CD14-positive monocyte (primary cell): ENCODE measurements around the gene FAM241B. TPM values are rescaled to one million over a fixed set of nuclear protein-coding genes. Genes with fewer than 3 reads are reported as not detected.

Experiments used
- DNase-seq, 3 donors: peaks; one replicate each; pipeline ENCODE4 v3.0.0-alpha.2; 2011 to 2022
- H2AFZ ChIP-seq: 2 replicates; pipeline ENCODE4 v1.6.0; 2012; ENCODE audit warnings: mild to moderate bottlenecking, low read depth, low read length, inconsistent platforms; ENCODE audit not compliant: insufficient read depth, poor library complexity, severe bottlenecking
- H3K27ac ChIP-seq, 2 donors: 1 replicate in 1 of 2; 2 replicates in 1 of 2; pipeline ENCODE4 v1.5.1; 2012 to 2013; ENCODE audit warnings: low read length in 2 of 2, control low read depth in 1 of 2, inconsistent platforms in 1 of 2, low read depth in 1 of 2, mild to moderate bottlenecking in 1 of 2
- H3K27me3 ChIP-seq, 2 donors: one replicate each; pipeline versions ENCODE4 v1.6.0 to v1.6.1; 2011 to 2013; ENCODE audit warnings: low read length in 2 of 2; ENCODE audit not compliant: control insufficient read depth in 2 of 2, insufficient read depth in 2 of 2
- H3K36me3 ChIP-seq, 2 donors: replicated peaks in 1 of 2; 1 replicate in 1 of 2; 2 replicates in 1 of 2; pipeline versions ENCODE4 v1.5.1 to v1.6.1; 2012 to 2013; ENCODE audit warnings: low read length in 2 of 2, control low read depth in 1 of 2, inconsistent platforms in 1 of 2, mild to moderate bottlenecking in 1 of 2; ENCODE audit not compliant: insufficient read depth in 2 of 2, control insufficient read depth in 1 of 2
- H3K4me1 ChIP-seq, 2 donors: 1 replicate in 1 of 2; 2 replicates in 1 of 2; pipeline versions ENCODE4 v1.5.1 to v1.6.1; 2012 to 2013; ENCODE audit warnings: low read length in 2 of 2, control low read depth in 1 of 2, inconsistent platforms in 1 of 2, mild to moderate bottlenecking in 1 of 2, moderate library complexity in 1 of 2; ENCODE audit not compliant: insufficient read depth in 2 of 2, control insufficient read depth in 1 of 2
- H3K4me2 ChIP-seq: replicated peaks from 2 replicates; pipeline ENCODE3; 2012; ENCODE audit warnings: low read length, moderate library complexity, mild to moderate bottlenecking; ENCODE audit not compliant: poor library complexity, severe bottlenecking; ENCODE audit errors: extremely low read depth
- H3K4me3 ChIP-seq, 3 experiments: fragments of 200-600 bp in 1 of 3; sonication (generic) in 1 of 3; replicated peaks in 1 of 3; 1 replicate in 2 of 3; 2 replicates in 1 of 3; pipeline ENCODE4 v1.5.1; 2011 to 2013; ENCODE audit warnings: low read length in 3 of 3, mild to moderate bottlenecking in 3 of 3, control low read depth in 2 of 3, low read depth in 2 of 3, inconsistent platforms in 1 of 3, moderate library complexity in 1 of 3
- H3K79me2 ChIP-seq: 2 replicates; pipeline ENCODE4 v1.6.0; 2012; ENCODE audit warnings: mild to moderate bottlenecking, control low read depth, inconsistent platforms, low read length, moderate library complexity; ENCODE audit not compliant: insufficient read depth
- H3K9ac ChIP-seq: 2 replicates; pipeline ENCODE4 v1.6.0; 2017; ENCODE audit warnings: low read length, mild to moderate bottlenecking; ENCODE audit not compliant: insufficient read depth, poor library complexity, severe bottlenecking
- H3K9me3 ChIP-seq, 2 donors: replicated peaks in 1 of 2; 1 replicate in 1 of 2; 2 replicates in 1 of 2; pipeline versions ENCODE4 v1.5.1 to v1.6.1; 2012 to 2013; ENCODE audit warnings: low read length in 2 of 2, control low read depth in 1 of 2; ENCODE audit not compliant: control insufficient read depth in 1 of 2, insufficient read depth in 1 of 2
- H4K20me1 ChIP-seq: 2 replicates; pipeline ENCODE4 v1.6.0; 2012; ENCODE audit warnings: mild to moderate bottlenecking, low read length, control low read depth, moderate library complexity; ENCODE audit not compliant: insufficient read depth
- H3K27ac Mint-ChIP-seq, 7 donors: one replicate each; pipeline ENCODE4 v1.8.0; 2020; ENCODE audit warnings: mild to moderate bottlenecking in 7 of 7, mixed read lengths in 7 of 7, moderate library complexity in 6 of 7, inconsistent platforms in 2 of 7
- H3K27me3 Mint-ChIP-seq, 3 donors: one replicate each; pipeline ENCODE4 v1.8.0; 2021 to 2022; ENCODE audit warnings: low read depth in 3 of 3, mild to moderate bottlenecking in 3 of 3, mixed read lengths in 3 of 3, moderate library complexity in 3 of 3, inconsistent platforms in 1 of 3
- H3K36me3 Mint-ChIP-seq, 2 donors: one replicate each; pipeline ENCODE4 v1.8.0; 2020; ENCODE audit warnings: mixed read lengths in 2 of 2, inconsistent platforms in 1 of 2, mild to moderate bottlenecking in 1 of 2
- H3K4me1 Mint-ChIP-seq: one replicate; pipeline ENCODE4 v1.8.0; 2020; ENCODE audit warnings: mild to moderate bottlenecking, mixed read lengths
- H3K4me3 Mint-ChIP-seq, 2 donors: one replicate each; pipeline ENCODE4 v1.8.0; 2020; ENCODE audit warnings: mild to moderate bottlenecking in 2 of 2, mixed read lengths in 2 of 2, moderate library complexity in 1 of 2
- H3K9me3 Mint-ChIP-seq, 7 donors: one replicate each; pipeline ENCODE4 v1.8.0; 2020 to 2022; ENCODE audit warnings: mixed read lengths in 7 of 7, mild to moderate bottlenecking in 6 of 7, moderate library complexity in 6 of 7, inconsistent platforms in 2 of 7
- WGBS: methylation state at CpG from one replicate; pipeline ENCODE4 v1.1.5; 2013; ENCODE audit warnings: missing lambda C conversion rate; ENCODE audit not compliant: insufficient coverage; 5-methylcytosine and 5-hydroxymethylcytosine counted together
- intact Hi-C, 2 donors: fragments of 100-400 bp; cut with micrococcal nuclease; formaldehyde crosslinking; loops; one replicate each; pipeline versions ENCODE4 v1.15.0 to v1.15.1; 2023
- polyA plus RNA-seq, 3 donors: library from polyadenylated mRNA; depleted of rRNA in 1 of 3; unstranded in 2 of 3; stranded (reverse) in 1 of 3; fragments of 300-500 nt in 2 of 3; fragments of >200 nt in 1 of 3; fragmentation: Illumina TruSeq in 2 of 3; gene quantifications; 1 replicate in 2 of 3; 2 replicates in 1 of 3; pipeline ENCODE4 v1.2.3, GENCODE V29; 2012 to 2021
- TF ChIP-seq, protein P1 (sequence below): fragments of 200-600 bp; IDR thresholded peaks from one replicate; pipeline ENCODE4 v1.8.0; 2022; ENCODE audit warnings: antibody characterized with exemption, mild to moderate bottlenecking

FAM241B gene
- polyA plus RNA-seq, 3 donors, result not detected

GRCh38 chr10:69645296-69646184, 15.5 kb downstream of the FAM241B start:
- Mint-ChIP-seq H3K9me3 (no peaks in the 10 kb centered on the region), H3K4me3 (no peak overlapping the region), H3K36me3 (no peaks in the 10 kb centered on the region), H3K27me3 (peaks cover 5 to 12% (median 6%) of the 10 kb centered on the region in 3 donors), H3K27ac (no peak overlapping the region), H3K4me1 (no peaks in the 10 kb centered on the region)
- H3K27me3 ChIP-seq, result no peaks in the 10 kb centered on the region
- TF ChIP-seq, protein P1, sequence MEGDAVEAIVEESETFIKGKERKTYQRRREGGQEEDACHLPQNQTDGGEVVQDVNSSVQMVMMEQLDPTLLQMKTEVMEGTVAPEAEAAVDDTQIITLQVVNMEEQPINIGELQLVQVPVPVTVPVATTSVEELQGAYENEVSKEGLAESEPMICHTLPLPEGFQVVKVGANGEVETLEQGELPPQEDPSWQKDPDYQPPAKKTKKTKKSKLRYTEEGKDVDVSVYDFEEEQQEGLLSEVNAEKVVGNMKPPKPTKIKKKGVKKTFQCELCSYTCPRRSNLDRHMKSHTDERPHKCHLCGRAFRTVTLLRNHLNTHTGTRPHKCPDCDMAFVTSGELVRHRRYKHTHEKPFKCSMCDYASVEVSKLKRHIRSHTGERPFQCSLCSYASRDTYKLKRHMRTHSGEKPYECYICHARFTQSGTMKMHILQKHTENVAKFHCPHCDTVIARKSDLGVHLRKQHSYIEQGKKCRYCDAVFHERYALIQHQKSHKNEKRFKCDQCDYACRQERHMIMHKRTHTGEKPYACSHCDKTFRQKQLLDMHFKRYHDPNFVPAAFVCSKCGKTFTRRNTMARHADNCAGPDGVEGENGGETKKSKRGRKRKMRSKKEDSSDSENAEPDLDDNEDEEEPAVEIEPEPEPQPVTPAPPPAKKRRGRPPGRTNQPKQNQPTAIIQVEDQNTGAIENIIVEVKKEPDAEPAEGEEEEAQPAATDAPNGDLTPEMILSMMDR, result no peak
- H3K4me3 ChIP-seq, result no peak overlapping the region
- no peak overlapping the region for H3K9ac ChIP-seq
- no peak overlapping the region for H2AFZ ChIP-seq
- H3K9me3 ChIP-seq, result no peaks in the 10 kb centered on the region
- no peaks in the 10 kb centered on the region for H3K36me3 ChIP-seq
- no peak overlapping the region for H3K27ac ChIP-seq
- intact Hi-C loops, result no loop called here
- no peaks in the 10 kb centered on the region for H4K20me1 ChIP-seq
- H3K79me2 ChIP-seq, result no peaks in the 10 kb centered on the region
- H3K4me2 ChIP-seq, result no peak overlapping the region
- no peak for DNase-seq
- 93% methylated on average over 15 of the region's 24 CpGs for WGBS
- H3K4me1 ChIP-seq, result no peaks in the 10 kb centered on the region

DNA sequence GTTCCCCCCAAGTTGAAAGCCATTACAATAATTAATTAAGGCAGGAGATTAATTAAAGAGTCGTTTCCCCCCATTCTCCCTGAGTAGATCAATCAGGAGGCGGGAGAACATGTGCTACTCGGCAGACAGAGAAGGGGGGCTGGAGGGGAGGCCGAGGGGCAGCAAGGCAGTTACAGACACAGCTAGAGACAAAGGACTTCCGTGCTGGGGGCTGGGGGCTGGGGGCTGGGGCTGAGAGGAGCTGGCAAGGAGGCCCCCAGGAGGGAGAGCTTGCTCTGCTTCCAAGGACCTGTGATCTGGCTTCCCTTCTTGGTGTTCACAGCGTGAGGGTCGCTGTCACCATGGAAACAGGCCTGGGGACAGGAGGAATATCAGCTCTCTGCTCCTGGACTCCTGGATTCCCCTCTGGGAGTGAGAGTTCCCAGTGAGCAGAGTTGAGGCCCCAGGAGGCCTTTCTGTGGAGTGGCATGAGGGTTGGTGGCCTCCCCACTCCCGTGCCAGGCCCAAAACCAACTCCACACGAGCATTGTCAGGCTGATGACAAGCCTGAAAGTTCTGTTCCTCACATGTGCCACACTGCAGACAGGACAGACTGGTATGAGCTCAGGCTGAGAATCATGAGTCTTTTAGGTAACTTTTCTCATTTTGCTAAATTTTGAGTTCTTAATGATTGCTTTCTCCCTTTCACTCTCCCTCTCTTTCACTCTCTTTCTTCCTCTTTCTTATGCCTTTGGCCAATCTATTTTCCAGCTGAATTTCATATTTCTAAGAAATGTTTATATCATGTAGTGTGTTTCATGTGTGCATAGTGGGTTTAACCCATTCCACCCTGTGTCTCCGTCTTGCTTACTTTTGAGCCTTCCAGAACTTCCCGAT, 16.4 kb downstream of the FAM241B start:
- WGBS, result 82% methylated on average over 4 of the region's 11 CpGs
- H3K4me3 ChIP-seq, result no peak overlapping the region
- H3K79me2 ChIP-seq, result no peaks in the 10 kb centered on the region
- no peak overlapping the region for H3K9ac ChIP-seq
- no peak overlapping the region for H2AFZ ChIP-seq
- no peak for DNase-seq
- Mint-ChIP-seq H3K4me3 (no peak overlapping the region), H3K27ac (no peak overlapping the region), H3K4me1 (peaks cover 2% of the 10 kb centered on the region), H3K36me3 (no peaks in the 10 kb centered on the region), H3K9me3 (no peaks in the 10 kb centered on the region), H3K27me3 (peaks cover 7 to 14% (median 11%) of the 10 kb centered on the region in 3 donors)
- H3K9me3 ChIP-seq, result no peaks in the 10 kb centered on the region
- no peaks in the 10 kb centered on the region for H3K4me1 ChIP-seq
- H3K36me3 ChIP-seq, result no peaks in the 10 kb centered on the region
- no peak overlapping the region for H3K4me2 ChIP-seq
- intact Hi-C loops, result no loop called here
- no peak overlapping the region for H3K27ac ChIP-seq
- TF ChIP-seq, protein P1, result no peak
- H3K27me3 ChIP-seq, result no peaks in the 10 kb centered on the region
- no peaks in the 10 kb centered on the region for H4K20me1 ChIP-seq
